ENCODE data around the gene NELFA. TPM values are rescaled to one million over a fixed set of nuclear protein-coding genes. Genes with fewer than 3 reads are reported as not detected.

NELFA gene
- total RNA-seq (10 to 100 TPM; 42.5 to 44.6 TPM), polyA plus RNA-seq (31.2 TPM)

- ChIA-PET CTCF (interaction anchor here (1.2 to 1.9 kb wide), 2 partner anchors 9 to 26 kb away, joined by 4 to 6 read pairs; no protein-coding TSS in a partner anchor), POLR2A (interaction anchor here (0.5 to 1.2 kb wide), 5 partner anchors 16 to 1345 kb away, joined by 3 to 6 read pairs (median 3); partner anchors contain the start of gene SLBP)
- peak; percentile 92 to 97 (median 96) for DNase-seq
- Mint-ChIP-seq H3K4me1 (peaks cover 31 to 40% (median 35%) of the 10 kb centered on the region in 3 donors), H3K4me3 (peak within 1 kb of the TSS; percentile 89 to 99 (median 93)), H3K9me3 (no peaks in the 10 kb centered on the region), H3K27me3 (no peaks in the 10 kb centered on the region), H3K27ac (peak within 1 kb of the TSS; percentile 82 to 98 (median 96)), H3K36me3 (peaks cover 0 to 29% (median 3%) of the 10 kb centered on the region in 3 donors)
- Histone ChIP-seq H3K4me1 (ENCODE audit: insufficient read depth, low read length) (peaks cover 25% of the 10 kb centered on the region), H3K9me3 (ENCODE audit: low read length) (no peaks in the 10 kb centered on the region), H3K36me3 (ENCODE audit: insufficient read depth, low read length) (no peaks in the 10 kb centered on the region), H3K4me3 (ENCODE audit: low read length) (peak within 1 kb of the TSS; percentile 92), H3K27me3 (ENCODE audit: insufficient read depth, low read length, poor library complexity, severe bottlenecking) (no peaks in the 10 kb centered on the region), H3K27ac (ENCODE audit: low read depth, low read length) (peak within 1 kb of the TSS; percentile 99)
These were observed at the start of gene NELFA for GRCh38 chr4:2008921-2009650. NELFA (minus strand) TSS chr4:2008974; CDS start chr4:2008959, 15 bp downstream.

GRCh38 chr4:2057382-2058065 is 48.8 kb upstream of the NELFA start:
- Mint-ChIP-seq H3K27me3 (peaks cover 35 to 44% of the 10 kb centered on the region in 2 donors), H3K27ac (no peak overlapping the region), H3K9me3 (no peaks in the 10 kb centered on the region), H3K36me3 (no peaks in the 10 kb centered on the region), H3K4me1 (peaks cover 2 to 4% (median 3%) of the 10 kb centered on the region in 3 donors), H3K4me3 (peak overlapping the region; percentile 61 to 82 (median 79))
- H3K27me3 ChIP-seq (ENCODE audit: insufficient read depth, low read length, poor library complexity, severe bottlenecking): no peaks in the 10 kb centered on the region
- H3K4me1 ChIP-seq (ENCODE audit: insufficient read depth, low read length): no peaks in the 10 kb centered on the region
- no peaks in the 10 kb centered on the region for H3K9me3 ChIP-seq (ENCODE audit: low read length)
- H3K27ac ChIP-seq (ENCODE audit: low read depth, low read length): no peak overlapping the region
- peak in 1 of 5 donors; percentile 11 for DNase-seq
- H3K36me3 ChIP-seq (ENCODE audit: insufficient read depth, low read length): no peaks in the 10 kb centered on the region
- CTCF ChIA-PET: no interaction called here
- no peak overlapping the region for H3K4me3 ChIP-seq (ENCODE audit: low read length)
- POLR2A ChIA-PET: no interaction called here

- POLR2A ChIA-PET: no interaction called here
- Histone ChIP-seq H3K27me3 (ENCODE audit: insufficient read depth, low read length, poor library complexity, severe bottlenecking) (no peaks in the 10 kb centered on the region), H3K9me3 (ENCODE audit: low read length) (no peaks in the 10 kb centered on the region), H3K4me3 (ENCODE audit: low read length) (no peak overlapping the region), H3K27ac (ENCODE audit: low read depth, low read length) (no peak overlapping the region), H3K36me3 (ENCODE audit: insufficient read depth, low read length) (no peaks in the 10 kb centered on the region), H3K4me1 (ENCODE audit: insufficient read depth, low read length) (no peaks in the 10 kb centered on the region)
- Mint-ChIP-seq H3K4me1 (peaks cover 2 to 4% (median 3%) of the 10 kb centered on the region in 3 donors), H3K9me3 (no peaks in the 10 kb centered on the region), H3K27ac (peak overlapping the region in 1 of 8 donors; percentile 87), H3K36me3 (no peaks in the 10 kb centered on the region), H3K4me3 (no peak overlapping the region), H3K27me3 (peaks cover 43 to 61% of the 10 kb centered on the region in 2 donors)
- DNase-seq: no peak
- CTCF ChIA-PET: no interaction called here
These were observed 45.4 kb upstream of the NELFA start for GRCh38 chr4:2054217-2054616.

GRCh38 chr4:2051086-2051485 is 42.3 kb upstream of the NELFA start:
- H3K27me3 ChIP-seq (ENCODE audit: insufficient read depth, low read length, poor library complexity, severe bottlenecking): no peaks in the 10 kb centered on the region
- no peaks in the 10 kb centered on the region for H3K36me3 ChIP-seq (ENCODE audit: insufficient read depth, low read length)
- no peak overlapping the region for H3K27ac Mint-ChIP-seq
- H3K4me1 ChIP-seq (ENCODE audit: insufficient read depth, low read length): no peaks in the 10 kb centered on the region
- no peak overlapping the region for H3K4me3 ChIP-seq (ENCODE audit: low read length)
- no peaks in the 10 kb centered on the region for H3K4me1 Mint-ChIP-seq
- no peak overlapping the region for H3K27ac ChIP-seq (ENCODE audit: low read depth, low read length)
- H3K9me3 Mint-ChIP-seq: no peaks in the 10 kb centered on the region
- POLR2A ChIA-PET: no interaction called here
- CTCF ChIA-PET: no interaction called here
- H3K36me3 Mint-ChIP-seq: no peaks in the 10 kb centered on the region
- H3K9me3 ChIP-seq (ENCODE audit: low read length): no peaks in the 10 kb centered on the region
- H3K4me3 Mint-ChIP-seq: no peak overlapping the region
- H3K27me3 Mint-ChIP-seq: peaks cover 29 to 48% of the 10 kb centered on the region in 2 donors
- no peak for DNase-seq

- Histone ChIP-seq H3K27ac (ENCODE audit: low read depth, low read length) (no peak overlapping the region), H3K27me3 (ENCODE audit: insufficient read depth, low read length, poor library complexity, severe bottlenecking) (no peaks in the 10 kb centered on the region), H3K9me3 (ENCODE audit: low read length) (no peaks in the 10 kb centered on the region), H3K36me3 (ENCODE audit: insufficient read depth, low read length) (no peaks in the 10 kb centered on the region), H3K4me1 (ENCODE audit: insufficient read depth, low read length) (no peaks in the 10 kb centered on the region), H3K4me3 (ENCODE audit: low read length) (no peak overlapping the region)
- Mint-ChIP-seq H3K4me3 (no peak overlapping the region), H3K36me3 (no peaks in the 10 kb centered on the region), H3K27me3 (peaks cover 27 to 48% of the 10 kb centered on the region in 2 donors), H3K4me1 (no peaks in the 10 kb centered on the region), H3K9me3 (no peaks in the 10 kb centered on the region), H3K27ac (no peak overlapping the region)
- ChIA-PET POLR2A (no interaction called here), CTCF (no interaction called here)
- no peak for DNase-seq
These were observed 41.0 kb upstream of the NELFA start for GRCh38 chr4:2049811-2050210.

- Histone ChIP-seq H3K27ac (ENCODE audit: low read depth, low read length) (no peak overlapping the region), H3K36me3 (ENCODE audit: insufficient read depth, low read length) (no peaks in the 10 kb centered on the region), H3K4me1 (ENCODE audit: insufficient read depth, low read length) (no peaks in the 10 kb centered on the region), H3K27me3 (ENCODE audit: insufficient read depth, low read length, poor library complexity, severe bottlenecking) (no peaks in the 10 kb centered on the region), H3K4me3 (ENCODE audit: low read length) (no peak overlapping the region), H3K9me3 (ENCODE audit: low read length) (no peaks in the 10 kb centered on the region)
- H3K4me3 Mint-ChIP-seq: no peak overlapping the region
- no peaks in the 10 kb centered on the region for H3K4me1 Mint-ChIP-seq
- ChIA-PET POLR2A (no interaction called here), CTCF (no interaction called here)
- H3K27ac Mint-ChIP-seq: no peak overlapping the region
- H3K9me3 Mint-ChIP-seq: no peaks in the 10 kb centered on the region
- peaks cover 27 to 48% of the 10 kb centered on the region in 2 donors for H3K27me3 Mint-ChIP-seq
- peak in 1 of 5 donors; percentile 33 for DNase-seq
- no peaks in the 10 kb centered on the region for H3K36me3 Mint-ChIP-seq
These were observed 40.6 kb upstream of the NELFA start for GRCh38 chr4:2049381-2049780.

- no peaks in the 10 kb centered on the region for H3K36me3 ChIP-seq (ENCODE audit: insufficient read depth, low read length)
- no peaks in the 10 kb centered on the region for H3K9me3 Mint-ChIP-seq
- no peaks in the 10 kb centered on the region for H3K27me3 ChIP-seq (ENCODE audit: insufficient read depth, low read length, poor library complexity, severe bottlenecking)
- no peak overlapping the region for H3K27ac Mint-ChIP-seq
- H3K36me3 Mint-ChIP-seq: no peaks in the 10 kb centered on the region
- no peak overlapping the region for H3K27ac ChIP-seq (ENCODE audit: low read depth, low read length)
- H3K4me3 Mint-ChIP-seq: peak overlapping the region in 1 of 7 donors; percentile 45
- H3K27me3 Mint-ChIP-seq: peaks cover 24 to 43% of the 10 kb centered on the region in 2 donors
- no peaks in the 10 kb centered on the region for H3K4me1 Mint-ChIP-seq
- no peak overlapping the region for H3K4me3 ChIP-seq (ENCODE audit: low read length)
- DNase-seq: no peak
- H3K9me3 ChIP-seq (ENCODE audit: low read length): no peaks in the 10 kb centered on the region
- CTCF ChIA-PET: no interaction called here
- no peaks in the 10 kb centered on the region for H3K4me1 ChIP-seq (ENCODE audit: insufficient read depth, low read length)
- POLR2A ChIA-PET: no interaction called here
These were observed 40.1 kb upstream of the NELFA start for GRCh38 chr4:2048831-2049230.

All from CD8-positive, alpha-beta memory T cell (primary cell).